KMS-11 (cell line): ENCODE measurements around the gene PDIK1L.

Source experiments
- H2AFZ ChIP-seq: fragments of 200-600 bp; sonication (generic); 2 replicates; pipeline ENCODE4 v1.6.1; 2016; ENCODE audit warnings: antibody characterized with exemption, mixed run types, low read depth
- H3K27ac ChIP-seq: fragments of 200-600 bp; sonication (generic); 2 replicates; pipeline ENCODE4 v1.6.1; 2016; ENCODE audit warnings: mild to moderate bottlenecking, mixed run types
- H3K27me3 ChIP-seq: fragments of 200-600 bp; sonication (generic); 2 replicates; pipeline ENCODE4 v1.6.1; 2017; ENCODE audit warnings: mild to moderate bottlenecking, low read depth, mixed run types, moderate library complexity; ENCODE audit not compliant: insufficient read depth
- H3K36me3 ChIP-seq: fragments of 200-600 bp; sonication (generic); 2 replicates; pipeline ENCODE4 v1.6.1; 2017; ENCODE audit warnings: mild to moderate bottlenecking, mixed run types; ENCODE audit not compliant: insufficient read depth
- H3K4me1 ChIP-seq: fragments of 200-600 bp; sonication (generic); 2 replicates; pipeline ENCODE4 v1.6.1; 2016; ENCODE audit warnings: mild to moderate bottlenecking, low read depth, mixed run types; ENCODE audit not compliant: poor library complexity, severe bottlenecking
- H3K4me2 ChIP-seq: fragments of 200-600 bp; sonication (generic); 2 replicates; pipeline ENCODE4 v1.7.0; 2016; ENCODE audit warnings: mild to moderate bottlenecking, mixed run types
- H3K4me3 ChIP-seq: fragments of 200-600 bp; sonication (generic); IDR thresholded peaks from 2 replicates; pipeline ENCODE4 v1.6.1; 2017; ENCODE audit warnings: low read depth, low read length, mixed read lengths; ENCODE audit not compliant: insufficient read depth
- H3K79me2 ChIP-seq: fragments of 200-600 bp; sonication (generic); 2 replicates; pipeline ENCODE4 v1.6.1; 2016; ENCODE audit warnings: low read depth, mixed run types; ENCODE audit not compliant: insufficient read depth
- H3K9ac ChIP-seq: fragments of 200-600 bp; sonication (generic); 2 replicates; pipeline ENCODE4 v1.6.1; 2016; ENCODE audit warnings: mild to moderate bottlenecking, mixed run types
- H4K20me1 ChIP-seq: fragments of 200-600 bp; sonication (generic); 2 replicates; pipeline ENCODE4 v1.6.1; 2016; ENCODE audit warnings: mild to moderate bottlenecking, mixed run types; ENCODE audit not compliant: insufficient read depth
- TF ChIP-seq, protein P1 (sequence below): fragments of 200-600 bp; sonication (generic); conservative IDR thresholded peaks from 2 replicates; pipeline ENCODE4 v1.6.1; 2017; ENCODE audit warnings: low read depth, mild to moderate bottlenecking, antibody characterized with exemption, low read length, moderate library complexity, mixed read lengths

Gene PDIK1L

GRCh38 chr1:26111530-26112406 is at the start of gene PDIK1L:
Gene PDIK1L (plus strand): TSS chr1:26111824. CDS start chr1:26114309, 2,485 bp downstream.
- Histone ChIP-seq H4K20me1 (no peaks in the 10 kb centered on the region), H3K27ac (peak within 1 kb of the TSS; percentile 84), H2AFZ (peak within 1 kb of the TSS; percentile 89), H3K4me2 (peak within 1 kb of the TSS; percentile 75), H3K27me3 (no peaks in the 10 kb centered on the region), H3K36me3 (no peaks in the 10 kb centered on the region), H3K4me1 (peaks cover 41% of the 10 kb centered on the region), H3K79me2 (peaks cover 14% of the 10 kb centered on the region; the same call in 1 of the 2 replicates), H3K9ac (peak within 1 kb of the TSS; percentile 93), H3K4me3 (peak within 1 kb of the TSS; percentile 63)
- TF ChIP-seq, protein P1, sequence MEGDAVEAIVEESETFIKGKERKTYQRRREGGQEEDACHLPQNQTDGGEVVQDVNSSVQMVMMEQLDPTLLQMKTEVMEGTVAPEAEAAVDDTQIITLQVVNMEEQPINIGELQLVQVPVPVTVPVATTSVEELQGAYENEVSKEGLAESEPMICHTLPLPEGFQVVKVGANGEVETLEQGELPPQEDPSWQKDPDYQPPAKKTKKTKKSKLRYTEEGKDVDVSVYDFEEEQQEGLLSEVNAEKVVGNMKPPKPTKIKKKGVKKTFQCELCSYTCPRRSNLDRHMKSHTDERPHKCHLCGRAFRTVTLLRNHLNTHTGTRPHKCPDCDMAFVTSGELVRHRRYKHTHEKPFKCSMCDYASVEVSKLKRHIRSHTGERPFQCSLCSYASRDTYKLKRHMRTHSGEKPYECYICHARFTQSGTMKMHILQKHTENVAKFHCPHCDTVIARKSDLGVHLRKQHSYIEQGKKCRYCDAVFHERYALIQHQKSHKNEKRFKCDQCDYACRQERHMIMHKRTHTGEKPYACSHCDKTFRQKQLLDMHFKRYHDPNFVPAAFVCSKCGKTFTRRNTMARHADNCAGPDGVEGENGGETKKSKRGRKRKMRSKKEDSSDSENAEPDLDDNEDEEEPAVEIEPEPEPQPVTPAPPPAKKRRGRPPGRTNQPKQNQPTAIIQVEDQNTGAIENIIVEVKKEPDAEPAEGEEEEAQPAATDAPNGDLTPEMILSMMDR = no peak

DNA sequence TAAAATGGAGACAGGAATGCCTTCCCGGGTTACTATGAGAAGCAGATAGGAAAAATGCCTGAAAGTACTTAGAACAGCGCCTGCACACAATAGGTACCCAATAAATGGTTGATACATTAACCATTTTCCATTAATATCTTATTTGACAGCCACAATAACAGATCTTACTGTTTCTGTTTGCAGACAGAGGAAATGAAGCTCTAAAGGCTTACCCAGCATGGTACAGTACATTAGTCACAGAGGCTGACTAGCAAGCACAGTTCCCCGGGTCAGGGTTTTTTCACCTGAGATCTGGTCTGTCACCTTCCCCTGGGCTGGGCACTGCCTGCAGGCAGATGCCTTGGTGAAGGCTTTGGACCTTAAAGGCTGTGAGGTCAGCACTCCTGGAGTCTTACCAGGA is 47.1 kb upstream of the PDIK1L start:
- no peaks in the 10 kb centered on the region for H4K20me1 ChIP-seq
- H3K27me3 ChIP-seq = no peaks in the 10 kb centered on the region; the same call in 1 of the 2 replicates
- TF ChIP-seq, protein P1 = no peak
- no peak overlapping the region for H2AFZ ChIP-seq
- no peak overlapping the region for H3K4me2 ChIP-seq
- no peaks in the 10 kb centered on the region for H3K4me1 ChIP-seq
- no peak overlapping the region for H3K9ac ChIP-seq
- no peak overlapping the region for H3K27ac ChIP-seq
- no peaks in the 10 kb centered on the region for H3K36me3 ChIP-seq
- no peak overlapping the region for H3K4me3 ChIP-seq
- H3K79me2 ChIP-seq = no peaks in the 10 kb centered on the region

- no peaks in the 10 kb centered on the region for H3K36me3 ChIP-seq
- TF ChIP-seq, protein P1 = no peak
- H3K27ac ChIP-seq = no peak overlapping the region
- peaks cover 4% of the 10 kb centered on the region; the same call in 1 of the 2 replicates for H3K27me3 ChIP-seq
- H3K4me2 ChIP-seq = no peak overlapping the region
- no peaks in the 10 kb centered on the region for H4K20me1 ChIP-seq
- no peaks in the 10 kb centered on the region for H3K4me1 ChIP-seq
- no peak overlapping the region for H2AFZ ChIP-seq
- no peak overlapping the region for H3K4me3 ChIP-seq
- H3K79me2 ChIP-seq = no peaks in the 10 kb centered on the region
- H3K9ac ChIP-seq = no peak overlapping the region
Observed at GRCh38 chr1:26066160-26066559, 45.5 kb upstream of the PDIK1L start.

GRCh38 chr1:26066857-26067256 is 44.8 kb upstream of the PDIK1L start:
- Histone ChIP-seq H3K27me3 (peaks cover 4% of the 10 kb centered on the region; the same call in 1 of the 2 replicates), H2AFZ (no peak overlapping the region), H3K4me3 (no peak overlapping the region), H3K27ac (no peak overlapping the region), H3K4me2 (no peak overlapping the region), H4K20me1 (no peaks in the 10 kb centered on the region), H3K79me2 (no peaks in the 10 kb centered on the region), H3K4me1 (no peaks in the 10 kb centered on the region), H3K9ac (no peak overlapping the region), H3K36me3 (no peaks in the 10 kb centered on the region)
- TF ChIP-seq, protein P1 = no peak
